GM10248 (cell line): ENCODE data around the gene TNFRSF13B.

Experiments
- CTCF ChIA-PET: fragments of 300-600 bp; sonication (Branson Sonifier 250); formaldehyde crosslinking; extraction: SDS; loops from one replicate; lab custom pipeline; 2021; ENCODE audit warnings: antibody characterized with exemption; lab: Yijun Ruan, JAX
- POLR2A ChIA-PET: fragments of 350-650 bp; sonication (Branson Sonifier 250); formaldehyde crosslinking; extraction: SDS; loops from one replicate; lab custom pipeline; 2020; ENCODE audit warnings: antibody characterized with exemption; lab: Yijun Ruan, JAX
- DNase-seq: peaks from one replicate; pipeline ENCODE4 v3.0.0; 2012; ENCODE audit errors: extremely low spot score
- CTCF ChIP-seq: IDR thresholded peaks from 2 replicates; pipeline ENCODE4 v1.5.1; 2012; ENCODE audit warnings: mild to moderate bottlenecking, low read depth; ENCODE audit errors: extremely low read depth, missing control alignments, control extremely low read depth

Gene TNFRSF13B

GRCh38 chr17:16939606-16940115 lies 32.3 kb downstream of the TNFRSF13B start:
- DNase-seq, result no peak
- CTCF ChIA-PET, result no interaction called here
- POLR2A ChIA-PET, result no interaction called here
- no peak for TF ChIP-seq CTCF

- POLR2A ChIA-PET, result no interaction called here
- no peak for DNase-seq
- CTCF ChIA-PET, result no interaction called here
- TF ChIP-seq CTCF, result no peak
Measured at GRCh38 chr17:16939208-16939576, 32.7 kb downstream of the TNFRSF13B start.

DNA sequence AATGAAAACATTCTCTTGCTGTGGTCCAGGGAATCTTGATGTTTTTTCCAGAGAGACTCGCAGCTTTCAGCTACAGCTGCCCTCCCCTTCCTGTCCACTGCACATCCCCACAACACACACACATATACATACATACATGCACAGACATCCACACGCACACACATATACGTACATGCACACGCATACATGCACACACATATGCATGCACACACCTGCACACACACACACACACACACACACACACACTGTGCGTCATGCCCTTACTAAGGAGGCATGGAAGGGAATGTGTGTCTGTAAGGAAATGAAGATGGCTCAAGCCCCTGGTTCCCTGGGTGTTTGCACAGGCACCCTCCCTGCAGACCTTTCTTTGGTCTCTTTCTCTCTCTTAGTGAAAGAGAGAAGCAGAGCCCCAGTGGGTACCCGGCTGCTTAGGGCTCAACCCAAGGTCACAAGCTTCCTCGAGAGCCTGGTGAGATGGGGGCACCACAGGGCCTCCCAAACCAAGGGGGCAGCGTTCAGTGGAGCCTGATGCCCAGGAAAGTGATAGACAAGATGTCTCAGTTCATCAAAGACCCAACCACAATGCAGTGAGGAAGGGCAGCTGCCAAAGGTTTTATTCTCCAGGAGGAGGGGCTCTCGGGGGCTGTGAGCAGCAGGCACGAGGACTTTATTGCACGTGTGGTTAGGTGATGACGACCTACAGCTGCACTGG lies 33.3 kb downstream of the TNFRSF13B start:
- no peak for TF ChIP-seq CTCF
- POLR2A ChIA-PET, result no interaction called here
- CTCF ChIA-PET, result no interaction called here
- DNase-seq, result no peak

GRCh38 chr17:16938031-16938430 lies 33.9 kb downstream of the TNFRSF13B start:
- ChIA-PET CTCF (no interaction called here), POLR2A (no interaction called here)
- DNase-seq, result no peak
- no peak for TF ChIP-seq CTCF

- no peak for DNase-seq
- POLR2A ChIA-PET, result no interaction called here
- TF ChIP-seq CTCF, result no peak
- CTCF ChIA-PET, result no interaction called here
Measured at GRCh38 chr17:16937431-16937830, 34.5 kb downstream of the TNFRSF13B start.

GRCh38 chr17:16936536-16937310 lies 35.2 kb downstream of the TNFRSF13B start:
- CTCF ChIA-PET, result no interaction called here
- no peak for DNase-seq
- no peak for TF ChIP-seq CTCF
- POLR2A ChIA-PET, result no interaction called here
